GM11168 (cell line): ENCODE measurements around the gene C4BPB.

Experiments used
- in situ Hi-C: fragments of 300-500 bp; cut with MboI; formaldehyde crosslinking; loops from one replicate; pipeline ENCODE4 v1.12.0; 2022; ENCODE audit warnings: low sequenced_read_pairs; ENCODE audit not compliant: unreplicated experiment

Gene C4BPB

GRCh38 chr1:207129053-207129452, 40.4 kb downstream of the C4BPB start:
- in situ Hi-C loops, result no loop called here

DNA sequence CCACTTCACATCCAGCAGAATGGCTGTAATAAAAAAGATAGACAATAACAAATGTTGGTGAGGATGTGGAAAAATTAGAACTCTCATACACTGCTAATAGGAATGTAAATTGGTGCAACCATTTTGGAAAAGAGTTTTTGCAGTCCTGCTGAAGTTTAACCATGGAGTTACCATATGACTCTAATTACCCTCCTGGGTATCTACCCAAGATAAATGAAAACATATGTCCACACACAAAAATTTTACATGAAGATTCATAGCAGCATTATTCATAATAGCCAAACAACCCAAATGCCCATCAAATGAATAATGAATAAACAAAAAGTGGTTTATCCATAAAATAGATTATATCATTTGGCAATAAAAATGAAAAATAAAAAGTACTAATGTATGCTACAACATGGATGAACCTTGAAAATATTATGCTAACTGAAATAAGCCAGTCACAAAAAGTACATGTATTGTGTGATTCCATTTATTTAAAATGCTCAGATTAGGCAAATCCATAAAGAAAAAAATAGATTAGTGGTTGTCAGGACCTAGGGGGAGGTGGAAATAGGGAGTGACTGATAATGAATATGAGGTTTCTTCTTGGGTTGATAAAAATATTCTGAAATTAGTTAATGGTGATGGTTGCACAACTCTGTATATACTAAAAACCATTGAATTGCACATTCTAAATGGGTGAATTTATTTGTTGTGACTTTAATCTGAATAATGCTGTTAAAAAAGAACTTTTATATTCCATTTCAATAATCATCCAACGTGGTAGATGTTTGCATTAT, 41.8 kb downstream of the C4BPB start:
- in situ Hi-C loops, result no loop called here

DNA sequence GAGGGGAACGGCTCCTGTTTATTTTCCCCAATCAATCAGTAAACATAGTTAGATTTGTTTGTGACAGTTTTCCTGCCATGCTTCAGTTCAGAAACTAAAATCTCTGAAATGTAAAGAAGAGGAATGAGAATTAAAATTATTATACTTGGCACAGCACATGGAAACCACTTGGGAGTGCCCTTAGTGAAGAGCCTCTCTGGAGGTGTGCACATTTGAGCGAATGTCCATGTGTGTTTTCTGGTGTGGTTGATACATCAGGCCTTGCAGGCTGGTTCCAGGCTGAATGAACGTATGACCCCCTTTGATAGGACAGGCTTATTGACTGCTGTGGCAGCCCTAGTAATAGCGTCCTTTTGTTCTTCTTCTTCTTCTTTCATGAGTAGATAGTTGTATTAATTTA, 42.5 kb downstream of the C4BPB start:
- in situ Hi-C loops, result no loop called here

GRCh38 chr1:207134581-207134980, 45.9 kb downstream of the C4BPB start:
- in situ Hi-C loops, result no loop called here

DNA sequence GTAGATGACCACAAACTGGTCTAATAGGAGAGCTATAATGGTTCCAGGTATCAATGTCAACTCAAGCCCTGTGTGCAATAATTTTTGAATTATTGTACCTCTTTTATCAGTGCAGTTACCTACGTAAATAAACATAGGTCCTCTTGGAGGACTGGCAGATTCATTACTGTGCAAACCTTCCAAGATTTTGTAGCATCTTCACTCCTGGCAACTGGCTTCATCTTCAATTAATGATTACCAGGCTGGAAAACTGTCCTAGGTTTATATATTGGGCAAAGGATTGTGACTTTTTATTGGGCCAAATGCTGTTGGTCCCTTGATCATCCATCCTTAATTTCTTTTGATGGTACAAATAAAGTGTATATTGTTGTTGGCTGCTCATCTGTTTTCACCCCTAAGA, 51.0 kb downstream of the C4BPB start:
- in situ Hi-C loops, result no loop called here

DNA sequence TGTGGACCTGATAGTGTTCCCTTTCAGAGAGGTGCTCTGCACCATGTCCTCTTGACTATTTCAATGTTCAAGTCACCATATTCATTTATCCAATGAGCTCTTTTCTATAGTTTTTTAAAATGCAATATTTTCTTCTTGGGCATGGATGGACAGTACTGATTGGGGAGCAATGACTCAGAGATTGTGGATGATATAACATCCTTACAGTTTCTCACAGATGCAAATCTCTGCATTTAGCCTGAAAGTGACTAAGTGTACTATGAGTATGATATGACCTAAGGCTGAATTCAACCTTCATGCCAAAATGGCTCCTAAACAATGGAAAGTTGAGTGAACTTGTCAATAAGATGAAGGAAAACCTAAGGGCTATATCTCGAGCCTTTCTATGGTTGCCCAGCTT, 51.9 kb downstream of the C4BPB start:
- in situ Hi-C loops, result no loop called here

GRCh38 chr1:207145401-207146058, 56.9 kb downstream of the C4BPB start:
- in situ Hi-C loops, result no loop called here
